ENCODE measurements around the gene IBA57.

Gene IBA57

DNA sequence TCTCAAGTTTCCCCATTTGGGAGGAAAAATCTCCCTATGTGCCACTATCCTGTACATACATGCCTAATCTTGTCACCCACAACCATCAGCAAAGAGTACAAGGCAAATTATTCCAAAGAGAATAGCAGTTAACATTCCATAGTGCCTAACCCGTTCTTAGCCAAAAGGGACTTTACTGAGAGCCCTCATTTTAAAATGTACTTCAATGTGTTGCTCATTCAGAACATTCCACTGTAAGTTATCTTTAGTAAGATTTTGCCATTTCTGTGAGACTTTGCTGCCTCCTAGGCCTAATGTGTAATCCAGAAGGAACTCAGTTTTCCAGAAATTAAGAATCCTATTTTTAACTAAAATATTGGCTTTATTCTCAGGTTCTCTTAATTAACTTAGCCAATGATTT lies 45.3 kb upstream of the IBA57 start:
- Histone ChIP-seq H4K20me1 (ENCODE audit: insufficient read depth, low read length) (no peaks in the 10 kb centered on the region), H3K4me1 (ENCODE audit: low read length) (no peaks in the 10 kb centered on the region), H3K36me3 (replicated peaks; ENCODE audit: insufficient read depth, low read length) (no peaks in the 10 kb centered on the region), H3K4me3 (ENCODE audit: low read length) (no peak overlapping the region), H3K79me2 (ENCODE audit: low read length) (no peaks in the 10 kb centered on the region), H3K4me2 (ENCODE audit: low read depth, low read length) (no peak overlapping the region), H2AFZ (ENCODE audit: low read length) (no peak overlapping the region), H3F3A (ENCODE audit: insufficient read depth, low read length) (no peaks in the 10 kb centered on the region), H3K27me3 (replicated peaks; ENCODE audit: insufficient read depth, low read length) (no peaks in the 10 kb centered on the region), H3K9me3 (replicated peaks; ENCODE audit: insufficient read depth, low read length) (no peaks in the 10 kb centered on the region), H3K9ac (ENCODE audit: low read length) (no peak overlapping the region), H3K9me2 (replicated peaks; ENCODE audit: insufficient read depth, low read length) (no peaks in the 10 kb centered on the region), H3K27ac (ENCODE audit: low read length) (no peak overlapping the region)
- DNase-seq, result no peak
- no peak for TF ChIP-seq EZH2 (optimal IDR thresholded peaks at IDR 0.05; ENCODE audit: low read depth, low read length)
- TF ChIP-seq, protein P1, sequence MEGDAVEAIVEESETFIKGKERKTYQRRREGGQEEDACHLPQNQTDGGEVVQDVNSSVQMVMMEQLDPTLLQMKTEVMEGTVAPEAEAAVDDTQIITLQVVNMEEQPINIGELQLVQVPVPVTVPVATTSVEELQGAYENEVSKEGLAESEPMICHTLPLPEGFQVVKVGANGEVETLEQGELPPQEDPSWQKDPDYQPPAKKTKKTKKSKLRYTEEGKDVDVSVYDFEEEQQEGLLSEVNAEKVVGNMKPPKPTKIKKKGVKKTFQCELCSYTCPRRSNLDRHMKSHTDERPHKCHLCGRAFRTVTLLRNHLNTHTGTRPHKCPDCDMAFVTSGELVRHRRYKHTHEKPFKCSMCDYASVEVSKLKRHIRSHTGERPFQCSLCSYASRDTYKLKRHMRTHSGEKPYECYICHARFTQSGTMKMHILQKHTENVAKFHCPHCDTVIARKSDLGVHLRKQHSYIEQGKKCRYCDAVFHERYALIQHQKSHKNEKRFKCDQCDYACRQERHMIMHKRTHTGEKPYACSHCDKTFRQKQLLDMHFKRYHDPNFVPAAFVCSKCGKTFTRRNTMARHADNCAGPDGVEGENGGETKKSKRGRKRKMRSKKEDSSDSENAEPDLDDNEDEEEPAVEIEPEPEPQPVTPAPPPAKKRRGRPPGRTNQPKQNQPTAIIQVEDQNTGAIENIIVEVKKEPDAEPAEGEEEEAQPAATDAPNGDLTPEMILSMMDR (IDR thresholded peaks at IDR 0.05; ENCODE audit: low read length), result no peak
- TF ChIP-seq EZH2phosphoT487 (IDR thresholded peaks at IDR 0.05; ENCODE audit: low read length), result no peak

DNA sequence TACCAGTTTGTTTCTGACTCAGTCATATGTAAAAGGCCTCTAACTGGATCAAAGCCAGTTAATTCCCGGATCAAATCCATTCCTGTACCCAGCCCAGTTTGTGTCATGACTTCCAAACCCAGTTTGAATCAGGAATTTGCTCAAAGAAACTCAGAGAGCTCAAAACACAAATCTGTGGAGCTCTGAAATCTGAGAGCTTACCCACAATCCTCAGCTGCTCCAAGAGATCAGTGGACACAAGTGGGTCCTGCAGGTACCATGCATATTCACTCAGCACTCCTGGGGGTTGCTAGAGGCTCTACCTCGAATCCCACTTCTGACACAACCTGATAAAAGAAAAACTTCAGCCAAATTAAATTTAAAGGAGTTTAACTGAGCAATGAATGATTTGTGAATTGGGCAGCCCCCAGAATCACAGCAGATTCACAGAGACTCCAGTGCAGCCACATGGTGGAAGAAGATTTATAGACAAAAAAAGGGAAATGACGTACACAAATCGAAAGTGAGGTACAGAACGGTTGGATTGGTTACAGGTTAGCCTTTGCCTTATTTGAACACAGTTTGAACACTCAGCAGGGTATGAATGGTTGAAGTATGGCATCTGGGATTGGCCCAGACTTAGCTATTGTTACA lies 44.6 kb upstream of the IBA57 start:
- Histone ChIP-seq H3K4me1 (ENCODE audit: low read length) (no peaks in the 10 kb centered on the region), H3K27ac (ENCODE audit: low read length) (no peak overlapping the region), H3F3A (ENCODE audit: insufficient read depth, low read length) (no peaks in the 10 kb centered on the region), H3K4me2 (ENCODE audit: low read depth, low read length) (no peak overlapping the region), H2AFZ (ENCODE audit: low read length) (no peak overlapping the region), H3K9me3 (replicated peaks; ENCODE audit: insufficient read depth, low read length) (no peaks in the 10 kb centered on the region), H3K9ac (ENCODE audit: low read length) (no peak overlapping the region), H4K20me1 (ENCODE audit: insufficient read depth, low read length) (no peaks in the 10 kb centered on the region), H3K4me3 (ENCODE audit: low read length) (no peak overlapping the region), H3K9me2 (replicated peaks; ENCODE audit: insufficient read depth, low read length) (no peaks in the 10 kb centered on the region), H3K79me2 (ENCODE audit: low read length) (no peaks in the 10 kb centered on the region), H3K36me3 (replicated peaks; ENCODE audit: insufficient read depth, low read length) (no peaks in the 10 kb centered on the region), H3K27me3 (replicated peaks; ENCODE audit: insufficient read depth, low read length) (no peaks in the 10 kb centered on the region)
- TF ChIP-seq EZH2phosphoT487 (IDR thresholded peaks at IDR 0.05; ENCODE audit: low read length), result no peak
- DNase-seq, result no peak

DNA sequence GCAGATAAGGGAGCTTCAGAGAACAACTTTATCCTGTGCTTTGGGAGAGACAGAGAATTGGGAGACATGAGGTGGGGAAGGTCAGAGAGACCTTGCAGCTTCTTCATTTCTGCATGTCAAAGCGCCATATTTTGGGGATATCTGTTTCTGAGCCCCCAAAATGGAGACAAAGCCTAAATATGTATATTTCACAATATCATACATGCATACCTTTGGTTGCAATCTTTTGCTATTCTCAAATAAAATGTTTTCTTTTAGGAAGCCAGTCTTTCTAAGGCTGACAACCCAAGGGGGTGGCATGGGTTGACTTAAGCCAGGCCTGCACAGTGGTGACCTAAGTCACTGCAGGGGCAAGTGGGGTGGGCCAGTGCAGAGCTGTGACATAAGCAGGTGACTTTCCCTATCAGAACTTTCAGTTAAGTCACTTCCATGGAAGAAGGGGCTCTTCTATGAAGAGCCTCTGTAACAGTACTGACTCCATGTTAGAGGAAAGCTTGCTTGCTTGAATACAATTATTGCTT lies 42.6 kb upstream of the IBA57 start:
- H3K4me3 ChIP-seq (ENCODE audit: low read length), result no peak overlapping the region
- H3K27ac ChIP-seq (ENCODE audit: low read length), result no peak overlapping the region
- no peak for TF ChIP-seq EZH2phosphoT487 (IDR thresholded peaks at IDR 0.05; ENCODE audit: low read length)
- no peak for TF ChIP-seq EZH2 (optimal IDR thresholded peaks at IDR 0.05; ENCODE audit: low read depth, low read length)
- TF ChIP-seq, protein P1 (IDR thresholded peaks at IDR 0.05; ENCODE audit: low read length), result no peak
- H3F3A ChIP-seq (ENCODE audit: insufficient read depth, low read length), result no peaks in the 10 kb centered on the region
- no peak overlapping the region for H2AFZ ChIP-seq (ENCODE audit: low read length)
- H4K20me1 ChIP-seq (ENCODE audit: insufficient read depth, low read length), result no peaks in the 10 kb centered on the region
- H3K9me3 ChIP-seq (replicated peaks; ENCODE audit: insufficient read depth, low read length), result no peaks in the 10 kb centered on the region
- H3K9ac ChIP-seq (ENCODE audit: low read length), result no peak overlapping the region
- H3K79me2 ChIP-seq (ENCODE audit: low read length), result no peaks in the 10 kb centered on the region
- no peaks in the 10 kb centered on the region for H3K4me1 ChIP-seq (ENCODE audit: low read length)
- no peak overlapping the region for H3K4me2 ChIP-seq (ENCODE audit: low read depth, low read length)
- H3K9me2 ChIP-seq (replicated peaks; ENCODE audit: insufficient read depth, low read length), result no peaks in the 10 kb centered on the region
- DNase-seq, result no peak
- H3K27me3 ChIP-seq (replicated peaks; ENCODE audit: insufficient read depth, low read length), result no peaks in the 10 kb centered on the region
- no peaks in the 10 kb centered on the region for H3K36me3 ChIP-seq (replicated peaks; ENCODE audit: insufficient read depth, low read length)

DNA sequence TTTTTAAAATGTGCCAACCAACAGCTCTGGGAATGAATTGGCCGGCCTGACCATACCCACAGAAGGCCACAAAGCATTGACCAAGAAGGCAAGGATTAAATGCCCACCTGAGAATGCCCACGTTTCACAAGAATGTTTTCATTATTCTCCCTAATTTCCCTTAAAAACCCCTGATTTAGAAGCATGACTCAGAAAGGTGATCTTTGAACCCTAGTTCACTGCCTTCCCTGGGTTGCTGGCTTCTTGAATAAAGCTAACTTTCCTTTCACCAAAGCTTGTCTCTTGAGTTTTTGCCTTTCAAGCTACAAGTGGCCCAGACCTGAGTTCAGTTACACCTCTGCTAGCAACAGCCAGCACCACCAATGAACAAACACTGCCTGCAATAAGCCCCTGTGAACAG lies 42.1 kb upstream of the IBA57 start:
- H3K79me2 ChIP-seq (ENCODE audit: low read length), result no peaks in the 10 kb centered on the region
- H3K9me3 ChIP-seq (replicated peaks; ENCODE audit: insufficient read depth, low read length), result no peaks in the 10 kb centered on the region
- DNase-seq, result no peak
- no peak overlapping the region for H3K9ac ChIP-seq (ENCODE audit: low read length)
- H3K36me3 ChIP-seq (replicated peaks; ENCODE audit: insufficient read depth, low read length), result no peaks in the 10 kb centered on the region
- H2AFZ ChIP-seq (ENCODE audit: low read length), result no peak overlapping the region
- no peaks in the 10 kb centered on the region for H3K4me1 ChIP-seq (ENCODE audit: low read length)
- no peak overlapping the region for H3K4me2 ChIP-seq (ENCODE audit: low read depth, low read length)
- H3K27me3 ChIP-seq (replicated peaks; ENCODE audit: insufficient read depth, low read length), result no peaks in the 10 kb centered on the region
- TF ChIP-seq, protein P1 (IDR thresholded peaks at IDR 0.05; ENCODE audit: low read length), result no peak
- no peak for TF ChIP-seq EZH2phosphoT487 (IDR thresholded peaks at IDR 0.05; ENCODE audit: low read length)
- TF ChIP-seq EZH2 (optimal IDR thresholded peaks at IDR 0.05; ENCODE audit: low read depth, low read length), result no peak
- H3K9me2 ChIP-seq (replicated peaks; ENCODE audit: insufficient read depth, low read length), result no peaks in the 10 kb centered on the region
- H3K4me3 ChIP-seq (ENCODE audit: low read length), result no peak overlapping the region
- no peaks in the 10 kb centered on the region for H4K20me1 ChIP-seq (ENCODE audit: insufficient read depth, low read length)
- no peak overlapping the region for H3K27ac ChIP-seq (ENCODE audit: low read length)
- no peaks in the 10 kb centered on the region for H3F3A ChIP-seq (ENCODE audit: insufficient read depth, low read length)
